Stimulated activated CD8-positive, alpha-beta memory T cell treated with anti-CD3 and anti-CD28 coated beads, Interleukin-15, amount 100 ng/mL, for 4 hours (primary cell): ENCODE data around the gene IL17RA.

ENCODE experiments used
- DNase-seq, 2 donors: peaks; one replicate each; pipeline ENCODE4 v3.0.0-alpha.2; 2020; ENCODE audit warnings: low read depth in 2 of 2

The IL17RA gene

GRCh38 chr22:17083811-17084441 is 874 bp upstream of the IL17RA start:
- no peak for DNase-seq

DNA sequence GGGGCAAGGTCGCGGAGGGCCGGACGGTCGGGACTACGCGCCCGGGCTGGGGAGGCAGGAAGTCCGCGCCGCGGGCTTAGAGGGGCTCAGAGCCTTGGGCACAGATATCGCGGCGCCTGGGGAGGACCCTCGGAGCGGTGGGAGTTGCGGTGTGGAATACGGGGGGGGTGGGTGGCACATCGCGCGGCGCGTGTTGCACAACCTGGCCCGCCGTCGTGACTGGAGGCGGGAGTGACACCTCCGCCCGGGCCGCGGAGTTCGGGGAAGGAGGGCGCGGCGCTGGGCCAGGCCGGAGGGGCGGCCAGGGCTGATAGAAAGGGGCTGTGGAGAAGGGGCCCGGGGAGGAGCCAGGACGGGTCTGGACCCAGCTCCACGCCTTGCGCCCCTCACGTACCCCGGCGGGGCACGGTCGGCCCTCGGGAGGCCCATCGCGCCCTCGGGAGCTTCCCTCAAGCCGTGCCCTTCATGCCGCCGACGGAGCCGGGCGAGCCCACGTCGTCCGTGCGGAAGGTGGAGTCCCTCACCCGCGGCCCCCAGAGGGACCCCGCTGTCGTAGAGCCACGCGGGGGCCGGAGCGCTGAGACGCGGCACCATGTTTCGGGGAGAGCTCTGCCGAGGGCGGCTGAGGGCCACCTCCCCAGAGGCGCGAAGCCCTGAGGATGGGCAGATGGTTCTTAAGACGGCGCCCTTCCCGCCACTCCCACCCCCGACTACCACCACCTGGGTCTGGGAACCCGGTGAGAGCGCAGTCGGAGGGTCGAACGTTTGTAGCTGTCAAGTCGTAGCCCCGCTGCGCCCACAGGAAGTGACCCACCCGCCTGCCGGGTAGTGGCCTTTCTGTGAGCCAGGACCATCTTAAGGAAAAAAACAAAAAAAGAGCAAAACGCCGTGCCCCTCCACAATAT is 729 bp downstream of the IL17RA start:
- peak in 1 of 2 donors; percentile 35 for DNase-seq

- DNase-seq = no peak
Measured at GRCh38 chr22:17086296-17086695, 1.5 kb downstream of the IL17RA start.

- no peak for DNase-seq
Measured at GRCh38 chr22:17086788-17087497, 2.1 kb downstream of the IL17RA start.

DNA sequence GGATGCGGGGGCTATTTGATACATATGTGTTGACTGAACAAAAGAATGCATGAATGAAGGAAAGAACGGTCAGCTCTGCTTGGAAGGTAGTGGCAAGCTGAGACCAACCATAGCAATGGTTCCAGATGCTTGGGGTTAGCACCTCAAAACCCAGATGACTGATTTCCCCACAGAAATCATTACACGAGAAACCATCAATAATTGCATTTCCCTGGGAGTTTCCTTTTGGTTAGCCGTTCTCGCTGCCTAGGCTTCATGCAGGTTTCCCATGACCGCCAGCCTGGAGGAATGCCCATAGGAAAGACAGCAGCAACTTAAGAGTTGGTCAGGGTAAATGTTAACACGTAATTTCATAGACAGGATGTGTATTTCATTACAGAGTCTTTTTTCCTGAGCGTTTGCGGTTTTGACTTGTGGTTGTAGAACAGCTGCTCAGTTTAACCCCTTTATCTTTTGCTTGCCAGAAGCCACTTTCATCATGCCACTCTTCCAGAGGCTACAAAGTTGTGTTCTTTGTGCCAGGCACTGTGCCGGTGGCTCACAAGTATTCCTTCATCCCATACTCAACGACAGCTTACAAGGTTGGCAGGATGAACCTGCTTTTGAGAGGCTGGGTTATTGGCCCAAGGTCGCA is 2.8 kb downstream of the IL17RA start:
- no peak for DNase-seq

GRCh38 chr22:17090550-17090949 is 5.8 kb downstream of the IL17RA start:
- DNase-seq = no peak

GRCh38 chr22:17091851-17092250 is 7.1 kb downstream of the IL17RA start:
- DNase-seq = no peak

GRCh38 chr22:17093081-17093480 is 8.3 kb downstream of the IL17RA start:
- DNase-seq = no peak

- no peak for DNase-seq
Measured at GRCh38 chr22:17095538-17095937, 10.7 kb downstream of the IL17RA start.

- DNase-seq = no peak
Measured at GRCh38 chr22:17096071-17096470, 11.3 kb downstream of the IL17RA start.

DNA sequence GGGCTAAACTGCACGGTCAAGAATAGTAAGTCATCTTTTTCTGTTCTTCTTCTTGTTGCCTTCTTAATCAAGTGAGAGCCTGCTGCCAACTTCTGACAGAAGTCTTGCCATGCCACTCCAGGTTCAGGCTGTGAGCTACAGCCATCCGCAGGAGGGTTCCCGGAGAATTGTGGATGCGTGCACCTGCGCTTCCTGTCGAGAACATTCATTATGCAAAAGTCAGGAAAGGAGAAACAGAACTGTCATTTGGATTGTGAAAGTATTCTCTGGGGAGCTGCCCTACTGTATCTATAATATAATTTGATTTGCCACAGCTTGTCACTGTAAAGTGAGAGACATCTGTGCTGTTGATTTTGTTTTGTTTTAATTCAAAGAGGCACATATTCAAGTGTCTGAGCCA is 12.3 kb downstream of the IL17RA start:
- no peak for DNase-seq

GRCh38 chr22:17097701-17098100 is 12.9 kb downstream of the IL17RA start:
- no peak for DNase-seq

- DNase-seq = no peak
Measured at GRCh38 chr22:17098379-17098819, 13.6 kb downstream of the IL17RA start.

GRCh38 chr22:17100621-17101020 is 15.8 kb downstream of the IL17RA start:
- no peak for DNase-seq

GRCh38 chr22:17101475-17102296 is 16.9 kb downstream of the IL17RA start:
- no peak for DNase-seq

DNA sequence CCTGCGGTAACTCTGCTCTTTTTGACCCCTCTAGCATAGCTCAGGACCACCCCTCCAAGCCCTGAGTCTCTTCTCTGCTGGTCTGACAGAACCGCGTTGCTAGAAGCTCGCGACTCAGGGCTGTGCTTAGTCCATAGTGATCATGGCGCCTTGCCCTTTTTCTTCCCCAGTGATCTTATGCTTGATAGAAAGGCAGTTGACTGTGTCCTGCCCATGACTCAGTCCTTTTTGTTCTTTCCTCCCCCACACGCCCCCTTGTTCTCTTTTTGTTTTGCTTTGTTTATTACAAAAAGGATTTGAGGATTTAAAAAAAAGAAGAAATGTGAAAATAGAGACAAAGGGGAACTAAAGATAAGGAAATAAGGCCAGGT is 17.5 kb downstream of the IL17RA start:
- DNase-seq = no peak

DNA sequence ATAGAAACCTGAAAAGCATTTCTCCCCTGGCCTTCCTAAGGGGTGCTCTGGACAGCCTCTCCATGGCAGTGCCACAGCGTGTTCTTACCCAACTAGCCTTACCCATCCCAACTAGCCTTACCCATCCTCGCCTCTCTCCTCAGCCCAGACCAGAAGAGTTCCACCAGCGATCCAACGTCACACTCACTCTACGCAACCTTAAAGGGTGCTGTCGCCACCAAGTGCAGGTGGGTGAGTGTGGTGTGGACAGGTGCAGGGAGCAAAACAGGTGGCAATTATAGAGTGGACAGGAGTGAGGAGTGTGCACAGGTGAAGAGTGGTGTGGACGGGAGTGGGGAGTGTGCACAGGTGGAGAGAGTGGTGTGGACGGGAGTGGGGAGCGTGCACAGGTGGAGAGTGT is 18.6 kb downstream of the IL17RA start:
- DNase-seq = no peak

- no peak for DNase-seq
Measured at GRCh38 chr22:17104336-17104935, 19.6 kb downstream of the IL17RA start.

DNA sequence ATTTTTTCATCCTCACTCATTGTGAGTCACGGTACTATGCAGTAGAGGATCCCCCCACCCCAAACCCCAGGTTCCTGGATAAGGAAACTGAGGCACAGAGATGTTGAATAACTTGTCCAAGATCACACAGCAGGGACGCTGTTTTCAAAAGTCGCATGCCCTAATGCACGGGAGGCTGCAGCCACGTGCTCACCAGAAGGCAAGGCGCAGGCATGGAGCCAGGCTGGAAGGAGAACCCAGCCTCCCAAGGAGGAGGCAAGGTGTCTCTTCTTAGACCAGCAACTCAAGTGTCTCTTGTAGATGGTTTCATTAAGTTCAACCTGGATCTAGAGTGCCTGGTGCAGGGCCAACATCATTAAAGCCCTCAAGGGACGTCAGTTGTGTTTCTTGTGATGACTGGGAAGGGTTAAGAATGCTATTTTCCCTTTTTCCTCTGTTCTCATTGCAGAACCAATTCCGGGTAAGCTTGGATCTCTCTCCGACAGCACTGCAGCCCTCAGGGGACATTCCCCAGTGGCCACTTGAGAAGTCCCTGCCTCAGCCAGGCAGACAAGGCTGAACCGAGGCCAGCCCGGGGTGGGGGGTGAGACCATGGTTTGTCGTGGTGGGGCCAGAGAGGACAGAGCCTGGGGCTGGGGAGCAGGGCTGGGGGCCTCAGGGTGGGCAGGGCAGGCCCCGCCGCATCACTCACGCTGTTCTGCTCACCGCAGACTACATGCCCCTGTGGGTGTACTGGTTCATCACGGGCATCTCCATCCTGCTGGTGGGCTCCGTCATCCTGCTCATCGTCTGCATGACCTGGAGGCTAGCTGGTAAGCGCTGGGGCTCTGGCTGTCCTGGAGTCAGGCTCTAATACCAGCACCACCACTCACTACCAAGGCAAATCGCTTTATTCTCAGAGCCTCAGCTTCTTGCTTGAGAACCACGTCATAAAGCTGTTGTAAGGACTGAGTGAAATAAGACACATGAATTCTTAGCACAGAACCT is 20.6 kb downstream of the IL17RA start:
- DNase-seq = no peak
